ENCODE measurements around the gene CELA2B.
"Not testable (repeated sequence)": the region's sequence is repeated elsewhere in the genome, so short reads cannot be mapped to it uniquely, and the experiment has no call there.

GRCh38 chr1:15458388-15458787, 17.5 kb upstream of the CELA2B start:
- not testable (repeated sequence) for TF ChIP-seq CTCF (IDR thresholded peaks at IDR 0.05 in 4 of 5, conservative IDR thresholded peaks at IDR 0.05 in 1 of 5); POLR2A (IDR thresholded peaks at IDR 0.05)

All from gastrocnemius medialis (tissue), 4 donors.